Skin epidermis (tissue), 12 donors: ENCODE measurements around the gene WWOX.

Experiments
- H3K27ac ChIP-seq, 21 experiments: fragments of 200-600 bp; sonication (generic) in 11 of 21; one replicate each; pipeline ENCODE4 v1.5.0; 2020; ENCODE audit warnings: mild to moderate bottlenecking in 3 of 21, inconsistent platforms in 2 of 21, moderate library complexity in 2 of 21
- H3K4me3 ChIP-seq, 7 experiments: fragments of 200-600 bp; sonication (generic) in 2 of 7; one replicate each; pipeline ENCODE4 v1.5.0; 2020; ENCODE audit warnings: inconsistent platforms in 2 of 7, mild to moderate bottlenecking in 2 of 7, moderate library complexity in 1 of 7

The WWOX gene

GRCh38 chr16:78413651-78414050, 314.2 kb downstream of the WWOX start:
- Histone ChIP-seq H3K4me3 (no peak overlapping the region), H3K27ac (no peak overlapping the region)

- H3K4me3 ChIP-seq = no peak overlapping the region
- H3K27ac ChIP-seq = no peak overlapping the region
These were observed 315.6 kb downstream of the WWOX start for GRCh38 chr16:78415013-78415412.

- H3K4me3 ChIP-seq = no peak overlapping the region
- no peak overlapping the region for H3K27ac ChIP-seq
These were observed 316.2 kb downstream of the WWOX start for GRCh38 chr16:78415669-78416068.

GRCh38 chr16:78416400-78416799, 316.9 kb downstream of the WWOX start:
- no peak overlapping the region for H3K4me3 ChIP-seq

GRCh38 chr16:78421181-78421708, 321.8 kb downstream of the WWOX start:
- Histone ChIP-seq H3K27ac (no peak overlapping the region), H3K4me3 (no peak overlapping the region)

More at GRCh38 chr16:78416400-78416799, 316.9 kb downstream of the WWOX start:
- no peak overlapping the region for H3K27ac ChIP-seq

- no peak overlapping the region for H3K27ac ChIP-seq
- no peak overlapping the region for H3K4me3 ChIP-seq
These were observed 325.8 kb downstream of the WWOX start for GRCh38 chr16:78425281-78425680.

GRCh38 chr16:78425891-78426510, 326.5 kb downstream of the WWOX start:
- Histone ChIP-seq H3K4me3 (no peak overlapping the region), H3K27ac (no peak overlapping the region)

GRCh38 chr16:78428193-78428592, 328.7 kb downstream of the WWOX start:
- H3K4me3 ChIP-seq = no peak overlapping the region
- no peak overlapping the region for H3K27ac ChIP-seq

GRCh38 chr16:78430281-78430680, 330.8 kb downstream of the WWOX start:
- no peak overlapping the region for H3K27ac ChIP-seq
- no peak overlapping the region for H3K4me3 ChIP-seq

- no peak overlapping the region for H3K4me3 ChIP-seq
- H3K27ac ChIP-seq = no peak overlapping the region
These were observed 331.7 kb downstream of the WWOX start for GRCh38 chr16:78431004-78431670.

GRCh38 chr16:78431701-78432100, 332.2 kb downstream of the WWOX start:
- Histone ChIP-seq H3K4me3 (no peak overlapping the region), H3K27ac (no peak overlapping the region)

GRCh38 chr16:78432451-78432850, 333.0 kb downstream of the WWOX start:
- Histone ChIP-seq H3K4me3 (no peak overlapping the region), H3K27ac (no peak overlapping the region)

- H3K27ac ChIP-seq = no peak overlapping the region
- no peak overlapping the region for H3K4me3 ChIP-seq
These were observed 333.7 kb downstream of the WWOX start for GRCh38 chr16:78433116-78433515.

- Histone ChIP-seq H3K27ac (no peak overlapping the region), H3K4me3 (no peak overlapping the region)
These were observed 334.9 kb downstream of the WWOX start for GRCh38 chr16:78434401-78434800.

GRCh38 chr16:78435260-78435659, 335.8 kb downstream of the WWOX start:
- Histone ChIP-seq H3K4me3 (no peak overlapping the region), H3K27ac (no peak overlapping the region)

- Histone ChIP-seq H3K27ac (no peak overlapping the region), H3K4me3 (no peak overlapping the region)
These were observed 336.6 kb downstream of the WWOX start for GRCh38 chr16:78436023-78436422.

GRCh38 chr16:78436846-78437245, 337.4 kb downstream of the WWOX start:
- no peak overlapping the region for H3K27ac ChIP-seq
- no peak overlapping the region for H3K4me3 ChIP-seq

- Histone ChIP-seq H3K4me3 (no peak overlapping the region), H3K27ac (no peak overlapping the region)
These were observed 338.0 kb downstream of the WWOX start for GRCh38 chr16:78437352-78437968.

GRCh38 chr16:78438219-78438618, 338.8 kb downstream of the WWOX start:
- no peak overlapping the region for H3K4me3 ChIP-seq
- no peak overlapping the region for H3K27ac ChIP-seq

GRCh38 chr16:78438632-78439031, 339.2 kb downstream of the WWOX start:
- no peak overlapping the region for H3K4me3 ChIP-seq
- no peak overlapping the region for H3K27ac ChIP-seq

- Histone ChIP-seq H3K4me3 (no peak overlapping the region), H3K27ac (no peak overlapping the region)
These were observed 340.2 kb downstream of the WWOX start for GRCh38 chr16:78439646-78440045.
